OCI-M2 (cell line): ENCODE results near the gene PEX6.
A peak's percentile ranks its signal among the peaks of the same experiment; 100 is the strongest.

Source experiments
- DNase-seq: peaks from one replicate; lab custom pipeline; 2025; ENCODE audit not compliant: unreplicated experiment; lab: John Stamatoyannopoulos, UW

PEX6 gene

GRCh38 chr6:42996513-42996912 is 17.5 kb upstream of the PEX6 start:
- DNase-seq, result no peak

- no peak for DNase-seq
Measured at GRCh38 chr6:42993445-42993844, 14.5 kb upstream of the PEX6 start.

DNA sequence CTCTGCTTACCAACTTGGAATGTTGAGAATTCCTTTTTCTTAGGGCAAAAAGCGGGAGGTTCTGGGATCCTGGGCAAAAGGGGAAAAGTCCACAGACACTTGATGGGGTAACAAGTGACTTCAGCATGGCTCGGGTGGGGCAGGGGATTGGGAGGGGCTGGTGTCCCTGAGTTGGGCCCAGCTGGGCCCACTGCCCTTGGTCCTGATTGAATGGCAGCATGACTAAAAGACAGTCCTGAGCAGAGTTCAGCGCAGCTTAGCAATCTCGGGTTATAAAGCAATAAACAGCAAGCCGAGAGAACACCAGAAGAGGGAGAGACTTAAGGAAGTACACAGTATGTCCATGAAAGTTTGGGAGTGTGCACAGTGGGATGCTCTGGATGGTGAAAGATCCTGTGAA is 10.9 kb upstream of the PEX6 start:
- DNase-seq, result no peak

GRCh38 chr6:42988486-42989020 is 9.6 kb upstream of the PEX6 start:
- DNase-seq, result no peak

GRCh38 chr6:42987533-42988451 is 8.8 kb upstream of the PEX6 start:
- DNase-seq, result no peak

GRCh38 chr6:42984924-42985475 is 6.0 kb upstream of the PEX6 start:
- no peak for DNase-seq

DNA sequence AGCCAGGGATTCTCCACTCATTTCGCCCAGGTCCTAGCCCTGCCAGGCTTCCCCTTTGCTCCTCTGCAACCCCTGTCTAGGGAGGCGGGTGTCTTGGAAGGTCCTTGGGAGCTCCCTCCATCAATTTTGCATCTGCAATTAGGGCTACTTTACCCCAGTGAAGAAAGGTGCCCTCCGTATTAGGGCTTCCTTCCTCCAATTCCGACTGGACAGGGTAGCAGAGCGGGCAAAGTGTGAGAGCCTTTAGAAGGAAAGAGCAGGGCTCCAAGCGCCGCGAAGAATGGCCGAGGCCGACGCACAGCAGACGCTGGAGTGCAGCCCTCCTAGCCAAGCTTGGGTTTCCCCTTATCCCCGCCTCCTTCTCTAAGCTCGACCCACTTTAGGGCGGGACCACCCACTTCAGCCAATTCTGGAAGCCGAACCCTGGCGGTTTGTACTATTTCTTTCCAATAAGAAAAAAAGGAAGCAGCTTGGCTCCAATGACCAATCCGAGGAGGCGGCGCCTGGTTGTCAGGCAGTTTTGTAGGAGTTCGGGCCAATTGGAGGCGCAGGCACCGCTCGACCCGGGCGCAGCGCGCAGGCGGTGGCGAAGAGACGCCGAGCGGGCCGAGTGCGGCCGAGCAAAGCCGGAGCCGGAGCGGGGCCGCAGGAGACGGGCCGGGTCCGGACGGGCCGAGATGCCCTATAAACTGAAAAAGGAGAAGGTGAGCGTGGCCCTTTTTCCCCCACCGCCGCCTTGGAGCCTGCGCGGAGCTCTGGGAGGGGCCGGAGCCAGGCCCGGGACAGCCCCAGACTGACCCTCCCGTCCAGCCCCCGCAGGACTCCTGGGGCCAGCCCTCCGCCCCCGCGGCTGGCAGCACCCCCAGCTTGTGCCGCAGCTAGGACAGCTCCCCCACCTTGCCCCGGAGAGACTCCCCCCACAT is 5.3 kb upstream of the PEX6 start, which contains the start of gene PPP2R5D:
Gene PPP2R5D, plus strand, starts transcription at position 570 of the 923 bp plus-strand sequence. Its CDS starts 108 bp downstream, at position 678.
- DNase-seq, result peak; percentile 94

DNA sequence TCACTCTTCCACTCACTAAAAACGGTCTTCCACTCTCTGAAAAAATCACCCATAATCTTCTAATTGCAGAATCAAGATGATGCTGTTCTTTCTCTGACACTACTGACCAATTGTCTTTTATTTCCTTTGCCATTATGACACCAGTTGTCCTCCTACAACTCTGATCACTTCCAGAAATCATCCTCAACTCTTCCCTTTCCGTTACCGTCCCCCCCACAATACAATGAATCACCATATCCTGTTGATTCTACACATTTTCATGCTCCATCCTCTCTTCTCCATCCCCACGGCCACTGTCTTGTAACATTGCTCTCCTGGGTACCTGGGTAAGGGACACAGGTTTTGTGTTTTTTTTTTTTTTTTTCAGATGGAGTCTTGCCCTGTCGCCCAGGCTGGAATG is 2.9 kb upstream of the PEX6 start:
- DNase-seq, result no peak

- no peak for DNase-seq
Measured at GRCh38 chr6:42979523-42980177, 669 bp upstream of the PEX6 start.

- no peak for DNase-seq
Measured at GRCh38 chr6:42978487-42978838, 518 bp downstream of the PEX6 start.

DNA sequence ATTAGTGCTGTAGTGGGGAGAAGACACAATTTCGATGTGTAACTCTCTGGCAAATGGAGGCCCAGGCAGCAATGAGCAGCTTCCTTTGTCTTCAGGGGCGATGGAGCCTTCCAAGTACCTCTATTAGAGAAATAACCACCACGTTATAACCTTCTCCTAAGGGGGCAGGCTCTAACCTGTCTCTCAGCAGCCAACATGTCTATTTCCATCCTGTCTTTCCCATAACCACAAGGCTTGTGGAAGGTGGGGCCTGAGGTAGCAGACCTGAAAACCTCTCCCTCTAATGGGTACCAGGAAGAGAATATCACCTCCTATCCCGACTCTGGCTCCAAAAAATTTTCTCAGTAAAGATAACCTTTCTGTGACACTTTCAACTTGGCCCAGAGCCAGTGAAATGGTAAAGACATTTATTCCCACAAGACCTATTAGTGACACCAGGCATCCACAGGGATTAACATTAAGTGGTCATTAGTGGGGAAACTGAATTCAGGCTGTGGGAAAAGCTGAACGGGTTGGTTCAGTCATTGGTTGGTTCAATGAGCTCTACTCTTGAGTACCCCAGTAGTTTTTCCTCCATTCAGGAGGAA is 4.0 kb downstream of the PEX6 start:
- no peak for DNase-seq

- DNase-seq, result no peak
Measured at GRCh38 chr6:42973926-42974325, 5.1 kb downstream of the PEX6 start.

DNA sequence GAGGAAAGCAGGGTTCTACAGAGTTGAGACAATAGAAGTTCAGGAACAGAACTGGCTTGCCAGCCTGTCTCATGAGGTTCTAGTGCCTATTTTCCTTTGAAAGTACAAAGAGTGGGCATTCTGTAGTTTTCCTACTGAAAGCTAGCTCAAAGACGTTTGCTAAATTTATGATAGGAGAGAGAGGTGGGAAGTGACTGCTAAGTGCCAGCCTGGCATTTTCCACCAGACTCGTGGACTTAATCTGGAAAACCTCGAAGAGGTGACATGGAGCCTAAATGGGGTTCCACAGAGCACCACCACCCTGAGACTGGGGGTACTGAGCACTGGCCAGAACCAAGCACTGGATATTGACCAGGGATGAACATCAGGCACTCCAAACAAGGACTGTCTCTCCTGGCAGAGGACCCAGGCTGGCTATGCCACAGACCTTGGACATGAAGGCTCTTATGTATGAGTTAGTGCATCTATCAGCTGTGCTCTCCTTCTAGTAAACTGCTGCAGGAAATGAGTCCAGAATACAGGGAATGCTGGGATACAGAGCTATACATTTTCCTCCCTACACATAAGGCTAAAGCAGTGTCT is 7.1 kb downstream of the PEX6 start:
- no peak for DNase-seq

- no peak for DNase-seq
Measured at GRCh38 chr6:42970871-42971612, 7.9 kb downstream of the PEX6 start.

DNA sequence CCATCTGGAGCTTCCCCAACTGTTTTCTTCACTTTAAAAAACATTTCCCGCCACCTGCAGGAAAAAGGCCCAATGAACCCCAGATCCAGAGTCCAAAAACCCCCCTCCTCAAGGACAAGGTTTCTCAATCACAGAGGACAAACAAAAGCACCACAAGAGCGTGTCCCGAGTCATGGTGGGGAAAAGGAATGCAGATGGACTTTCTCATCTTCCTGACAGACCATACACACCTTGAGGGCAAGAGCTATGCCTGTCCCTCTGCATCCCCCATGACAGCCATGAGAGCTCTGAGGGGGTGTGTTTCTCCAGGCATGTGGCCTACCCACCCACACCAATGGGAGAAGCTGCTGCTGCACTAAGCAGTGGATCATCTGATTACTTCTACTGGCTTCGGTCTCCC is 9.0 kb downstream of the PEX6 start:
- no peak for DNase-seq

GRCh38 chr6:42969431-42969830 is 9.6 kb downstream of the PEX6 start:
- no peak for DNase-seq

GRCh38 chr6:42968783-42969182 is 10.2 kb downstream of the PEX6 start:
- no peak for DNase-seq

DNA sequence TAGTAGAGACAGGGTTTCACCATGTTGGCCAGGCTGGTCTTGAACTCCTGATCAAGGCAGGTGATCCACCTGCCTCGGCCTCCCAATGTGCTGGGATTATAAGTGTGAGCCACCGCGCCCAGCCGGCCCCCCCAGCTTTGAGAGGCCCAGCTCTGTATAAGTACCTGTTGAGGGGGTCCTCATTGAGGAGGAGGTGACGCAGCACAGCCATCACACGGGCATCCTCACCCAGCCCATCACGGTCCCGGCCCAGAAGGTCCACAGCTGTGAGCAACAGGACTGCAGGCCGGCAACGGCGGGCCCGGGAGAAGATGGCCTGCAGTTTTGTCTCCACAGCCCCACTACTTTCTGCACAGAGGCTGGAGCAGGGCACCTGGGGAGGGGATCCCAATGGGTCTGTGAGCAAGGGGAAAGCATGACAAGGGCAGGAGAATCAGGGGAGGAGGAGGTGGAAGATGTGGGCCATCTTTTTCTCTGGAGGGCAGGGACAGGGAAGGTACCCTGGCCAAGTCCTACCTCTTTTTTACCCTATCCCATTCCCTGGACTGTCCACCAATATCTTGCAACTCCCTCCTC is 10.8 kb downstream of the PEX6 start:
- no peak for DNase-seq

DNA sequence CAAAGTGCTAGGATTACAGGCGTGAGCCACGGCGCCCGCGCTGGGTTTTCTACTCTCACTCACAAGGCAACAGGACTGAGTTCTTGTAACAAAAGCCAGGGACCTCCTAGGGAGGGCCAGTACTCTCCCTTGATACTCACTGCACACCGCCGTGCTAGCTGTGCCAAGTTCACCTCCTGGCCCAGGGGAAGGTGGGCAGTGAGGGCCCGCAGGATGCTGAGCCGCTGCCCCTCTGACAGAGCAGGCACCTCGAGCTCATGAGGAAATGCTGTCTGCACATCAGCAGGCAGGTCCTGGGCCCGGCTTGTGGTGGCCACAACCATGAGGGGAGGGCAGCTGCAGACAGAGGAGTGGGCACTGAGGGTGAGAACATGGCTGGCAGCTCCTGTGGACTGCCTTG is 11.8 kb downstream of the PEX6 start:
- DNase-seq, result no peak
